AG09319 (cell line): ENCODE measurements around the gene TIGD3.
A peak's percentile ranks its signal among the peaks of the same experiment; 100 is the strongest.

Experiments used
- DNase-seq: peaks from one replicate; pipeline ENCODE4 v3.0.0-alpha.2; 2010; ENCODE audit warnings: low read depth; ENCODE audit errors: extremely low read depth
- CTCF ChIP-seq: IDR thresholded peaks from 2 replicates; pipeline ENCODE4 v1.5.1; 2011; ENCODE audit warnings: low read depth, mild to moderate bottlenecking, inconsistent platforms, low read length, moderate library complexity

Gene TIGD3

GRCh38 chr11:65351511-65351910, 3.0 kb upstream of the TIGD3 start:
- DNase-seq = no peak
- TF ChIP-seq CTCF = no peak

- TF ChIP-seq CTCF = peak; percentile 33
These were observed 1.8 kb upstream of the TIGD3 start for GRCh38 chr11:65352783-65353182.

GRCh38 chr11:65353376-65353775, 1.2 kb upstream of the TIGD3 start:
- no peak for TF ChIP-seq CTCF
- DNase-seq = no peak

More at GRCh38 chr11:65352783-65353182, 1.8 kb upstream of the TIGD3 start:
- DNase-seq = no peak

GRCh38 chr11:65353900-65354264, 669 bp upstream of the TIGD3 start:
- DNase-seq = no peak
- TF ChIP-seq CTCF = no peak

- DNase-seq = no peak
- TF ChIP-seq CTCF = no peak
These were observed 643 bp downstream of the TIGD3 start for GRCh38 chr11:65355013-65355775.

GRCh38 chr11:65355776-65356393, 1.3 kb downstream of the TIGD3 start:
- no peak for DNase-seq
- TF ChIP-seq CTCF = no peak

GRCh38 chr11:65356394-65356972, 1.9 kb downstream of the TIGD3 start:
- no peak for TF ChIP-seq CTCF
- DNase-seq = no peak
